Mucosa of stomach (tissue), 1 donor: ENCODE measurements around the gene HNMT.
"Not testable (repeated sequence)": the region's sequence is repeated elsewhere in the genome, so short reads cannot be mapped to it uniquely, and the experiment has no call there.

Experiments
- H3K27me3 ChIP-seq: one replicate; pipeline ENCODE4 v1.7.0; 2013; ENCODE audit warnings: mild to moderate bottlenecking, low read length; ENCODE audit not compliant: control insufficient read depth, insufficient read depth
- H3K36me3 ChIP-seq: one replicate; pipeline ENCODE4 v1.7.0; 2013; ENCODE audit warnings: low read length; ENCODE audit not compliant: control insufficient read depth, insufficient read depth
- H3K4me1 ChIP-seq: one replicate; pipeline ENCODE4 v1.7.0; 2013; ENCODE audit warnings: mild to moderate bottlenecking, low read length; ENCODE audit not compliant: control insufficient read depth, insufficient read depth
- H3K4me3 ChIP-seq: one replicate; pipeline ENCODE4 v1.7.0; 2013; ENCODE audit warnings: low read length
- H3K9ac ChIP-seq: one replicate; pipeline ENCODE4 v1.7.0; 2013; ENCODE audit warnings: mild to moderate bottlenecking, low read length, moderate library complexity
- H3K9me3 ChIP-seq: one replicate; pipeline ENCODE4 v1.7.0; 2013; ENCODE audit warnings: mild to moderate bottlenecking, low read length, moderate library complexity; ENCODE audit not compliant: control insufficient read depth
- donor health status: Pancreatic carcinoma.

Gene HNMT

DNA sequence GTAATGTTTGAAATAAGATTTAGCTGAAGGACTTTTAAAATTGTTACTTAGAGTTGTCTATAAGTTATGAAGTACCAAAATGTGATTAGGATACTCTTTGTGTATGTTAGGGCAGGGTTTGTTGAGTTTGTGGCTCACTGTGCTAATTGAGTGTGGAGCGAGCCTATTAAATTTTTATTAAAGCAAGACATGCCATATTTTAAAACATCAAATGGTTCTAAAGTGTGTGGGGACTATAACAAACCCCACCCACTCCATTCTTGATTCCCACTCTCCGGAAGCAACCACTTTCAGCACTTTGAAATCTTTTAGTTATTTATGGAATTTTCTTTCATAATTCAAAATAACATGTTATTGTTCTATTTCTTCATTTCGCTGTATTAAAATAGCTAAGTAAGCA lies 1.8 kb downstream of the HNMT start:
- H3K4me1 ChIP-seq = peaks cover 32% of the 10 kb centered on the region
- no peaks in the 10 kb centered on the region for H3K9me3 ChIP-seq
- H3K27me3 ChIP-seq = no peaks in the 10 kb centered on the region
- H3K4me3 ChIP-seq = peak overlapping the region; percentile 0
- no peaks in the 10 kb centered on the region for H3K36me3 ChIP-seq
- no peak overlapping the region for H3K9ac ChIP-seq

DNA sequence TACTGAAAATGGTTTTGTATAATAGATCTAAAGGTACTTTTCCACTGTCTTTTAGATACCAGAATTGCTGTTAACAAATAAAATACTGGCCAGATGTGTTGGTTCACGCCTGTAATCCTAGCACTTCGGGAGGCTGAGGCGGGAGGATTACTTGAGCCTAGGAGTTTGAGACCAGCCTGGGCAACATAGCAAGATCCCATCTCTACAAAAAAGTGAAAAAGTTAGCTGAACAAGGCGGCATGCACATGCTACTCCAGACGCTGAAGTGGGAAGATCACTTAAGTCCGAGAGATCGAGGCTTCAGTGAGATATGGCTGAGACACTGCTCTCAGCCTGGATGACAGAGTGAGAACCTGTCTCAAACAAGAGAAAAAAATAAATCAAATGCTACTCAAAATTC lies 2.8 kb downstream of the HNMT start:
- Histone ChIP-seq H3K36me3 (no peaks in the 10 kb centered on the region), H3K4me3 (no peak overlapping the region), H3K27me3 (no peaks in the 10 kb centered on the region), H3K4me1 (peaks cover 32% of the 10 kb centered on the region), H3K9ac (no peak overlapping the region), H3K9me3 (no peaks in the 10 kb centered on the region)

DNA sequence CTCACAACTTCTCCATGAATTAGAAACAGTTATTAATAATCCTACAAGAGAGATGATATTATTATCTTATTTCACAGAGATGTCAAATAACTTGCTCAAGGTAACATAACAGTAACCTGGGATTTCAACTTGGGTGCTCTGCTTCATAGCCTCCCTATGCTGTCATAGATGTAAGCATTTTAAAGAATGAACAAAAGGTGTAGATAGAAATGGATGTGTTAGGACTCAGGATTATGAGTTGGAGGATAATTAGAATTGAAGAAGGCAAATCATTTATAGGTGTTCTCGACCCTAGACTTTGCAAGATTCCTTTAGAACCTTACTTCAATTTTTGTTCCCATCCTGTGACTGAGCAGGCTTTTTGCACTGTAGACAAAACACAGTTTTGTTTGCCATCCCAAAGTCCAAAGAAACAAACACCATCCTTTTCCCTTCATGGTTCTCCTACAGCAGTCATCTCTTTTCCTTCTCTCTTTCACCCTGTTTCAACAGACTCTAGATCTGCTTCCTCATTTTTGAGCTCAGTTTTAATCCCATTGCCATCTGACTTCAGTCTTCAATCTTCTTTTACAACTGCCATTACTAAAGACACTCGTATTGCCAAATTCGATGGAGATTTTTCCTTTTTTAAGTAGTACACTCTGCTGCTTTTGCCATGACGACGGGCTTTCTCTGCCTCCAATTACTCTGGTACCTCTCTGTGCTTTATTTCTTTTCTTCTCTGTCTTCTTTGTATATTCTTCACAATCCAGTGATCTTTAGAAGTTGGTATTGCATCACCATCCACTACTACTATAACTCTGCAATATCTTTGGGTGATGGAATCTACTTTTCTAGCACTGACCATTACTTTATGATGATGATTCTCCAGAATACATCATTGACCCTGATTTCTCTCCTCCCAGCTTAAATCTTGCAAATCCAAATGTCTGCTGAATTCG lies 4.5 kb downstream of the HNMT start:
- H3K9ac ChIP-seq = no peak overlapping the region
- H3K4me3 ChIP-seq = no peak overlapping the region
- H3K27me3 ChIP-seq = no peaks in the 10 kb centered on the region
- H3K36me3 ChIP-seq = no peaks in the 10 kb centered on the region
- peaks cover 33% of the 10 kb centered on the region for H3K4me1 ChIP-seq
- no peaks in the 10 kb centered on the region for H3K9me3 ChIP-seq

DNA sequence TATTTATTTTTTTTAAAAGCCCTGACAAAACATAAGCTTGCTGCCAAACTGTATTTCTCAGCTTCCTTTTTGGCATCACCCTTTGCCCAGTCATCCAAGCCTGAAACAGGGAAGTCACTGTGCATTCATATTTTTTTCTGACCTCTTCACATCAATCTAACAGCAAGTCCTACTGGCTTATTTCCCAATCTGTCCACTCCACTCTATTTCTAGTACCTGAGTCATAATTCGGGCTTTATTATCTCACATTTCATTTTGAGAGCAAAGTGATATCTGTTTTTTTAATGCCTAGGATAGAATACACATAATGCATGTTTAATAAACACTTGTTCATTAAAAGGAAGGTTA lies 5.1 kb downstream of the HNMT start:
- Histone ChIP-seq H3K36me3 (no peaks in the 10 kb centered on the region), H3K4me1 (peaks cover 39% of the 10 kb centered on the region), H3K9me3 (no peaks in the 10 kb centered on the region), H3K9ac (no peak overlapping the region), H3K4me3 (no peak overlapping the region), H3K27me3 (no peaks in the 10 kb centered on the region)

DNA sequence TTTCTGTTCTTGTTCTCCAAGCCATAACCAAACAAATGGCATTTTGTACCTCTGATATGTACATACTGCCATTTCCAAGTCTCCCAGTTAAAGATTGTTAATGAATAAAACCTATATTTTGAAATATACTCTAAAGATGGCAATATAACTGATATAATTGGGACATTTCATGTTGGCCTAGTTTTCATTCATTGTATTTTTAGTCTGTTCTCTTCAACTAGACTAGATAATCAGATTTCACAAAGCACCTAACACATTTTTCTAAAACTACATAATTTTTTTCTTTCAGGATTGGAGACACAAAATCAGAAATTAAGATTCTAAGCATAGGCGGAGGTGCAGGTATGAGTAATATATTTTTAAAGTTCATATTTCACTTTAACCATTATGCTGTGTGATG lies 5.6 kb downstream of the HNMT start:
- H3K4me3 ChIP-seq = no peak overlapping the region
- peaks cover 43% of the 10 kb centered on the region for H3K4me1 ChIP-seq
- no peaks in the 10 kb centered on the region for H3K36me3 ChIP-seq
- no peaks in the 10 kb centered on the region for H3K9me3 ChIP-seq
- no peak overlapping the region for H3K9ac ChIP-seq
- H3K27me3 ChIP-seq = no peaks in the 10 kb centered on the region

DNA sequence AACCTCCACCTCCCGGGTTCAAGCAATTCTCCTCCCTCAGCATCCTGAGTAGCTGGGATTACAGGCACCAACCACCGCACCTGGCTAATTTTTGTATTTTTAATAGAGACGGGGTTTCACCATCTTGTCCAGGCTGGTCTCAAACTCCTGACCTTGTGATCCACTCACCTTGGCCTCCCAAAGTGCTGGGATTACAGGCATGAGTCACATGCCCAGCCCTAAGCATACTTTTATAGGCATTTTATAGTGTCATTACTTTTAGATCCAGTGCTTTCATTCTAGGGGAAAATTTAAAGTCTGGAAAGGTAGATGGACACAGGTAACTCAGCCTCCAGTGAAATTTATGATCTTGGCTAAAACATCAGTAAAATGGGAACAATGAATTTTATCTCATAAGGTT lies 7.0 kb downstream of the HNMT start:
- H3K9ac ChIP-seq, H3K4me3 ChIP-seq, H3K27me3 ChIP-seq, H3K36me3 ChIP-seq, H3K9me3 ChIP-seq: not testable (repeated sequence)
- peaks cover 54% of the 10 kb centered on the region for H3K4me1 ChIP-seq

DNA sequence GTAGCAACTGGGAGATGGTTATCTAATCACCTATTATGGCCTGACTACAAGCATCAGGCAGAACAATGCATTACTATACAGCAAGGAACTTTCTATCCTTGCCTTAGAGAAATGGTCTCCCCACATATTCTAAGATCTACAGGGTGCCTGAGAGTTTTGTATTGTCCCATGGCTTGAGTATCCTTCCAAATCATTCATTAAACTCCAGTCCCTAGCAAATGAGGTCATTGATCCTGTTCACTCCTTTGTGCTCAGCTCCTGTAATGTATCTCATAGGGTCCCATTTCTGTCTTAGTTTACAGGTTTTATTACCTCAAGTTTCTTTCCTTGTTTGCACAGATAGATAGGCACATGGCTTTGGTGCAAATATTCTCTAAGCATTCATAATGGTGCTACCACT lies 9.0 kb downstream of the HNMT start:
- no peaks in the 10 kb centered on the region for H3K9me3 ChIP-seq
- no peak overlapping the region for H3K4me3 ChIP-seq
- peaks cover 53% of the 10 kb centered on the region for H3K4me1 ChIP-seq
- no peaks in the 10 kb centered on the region for H3K27me3 ChIP-seq
- H3K36me3 ChIP-seq = no peaks in the 10 kb centered on the region
- H3K9ac ChIP-seq = no peak overlapping the region

DNA sequence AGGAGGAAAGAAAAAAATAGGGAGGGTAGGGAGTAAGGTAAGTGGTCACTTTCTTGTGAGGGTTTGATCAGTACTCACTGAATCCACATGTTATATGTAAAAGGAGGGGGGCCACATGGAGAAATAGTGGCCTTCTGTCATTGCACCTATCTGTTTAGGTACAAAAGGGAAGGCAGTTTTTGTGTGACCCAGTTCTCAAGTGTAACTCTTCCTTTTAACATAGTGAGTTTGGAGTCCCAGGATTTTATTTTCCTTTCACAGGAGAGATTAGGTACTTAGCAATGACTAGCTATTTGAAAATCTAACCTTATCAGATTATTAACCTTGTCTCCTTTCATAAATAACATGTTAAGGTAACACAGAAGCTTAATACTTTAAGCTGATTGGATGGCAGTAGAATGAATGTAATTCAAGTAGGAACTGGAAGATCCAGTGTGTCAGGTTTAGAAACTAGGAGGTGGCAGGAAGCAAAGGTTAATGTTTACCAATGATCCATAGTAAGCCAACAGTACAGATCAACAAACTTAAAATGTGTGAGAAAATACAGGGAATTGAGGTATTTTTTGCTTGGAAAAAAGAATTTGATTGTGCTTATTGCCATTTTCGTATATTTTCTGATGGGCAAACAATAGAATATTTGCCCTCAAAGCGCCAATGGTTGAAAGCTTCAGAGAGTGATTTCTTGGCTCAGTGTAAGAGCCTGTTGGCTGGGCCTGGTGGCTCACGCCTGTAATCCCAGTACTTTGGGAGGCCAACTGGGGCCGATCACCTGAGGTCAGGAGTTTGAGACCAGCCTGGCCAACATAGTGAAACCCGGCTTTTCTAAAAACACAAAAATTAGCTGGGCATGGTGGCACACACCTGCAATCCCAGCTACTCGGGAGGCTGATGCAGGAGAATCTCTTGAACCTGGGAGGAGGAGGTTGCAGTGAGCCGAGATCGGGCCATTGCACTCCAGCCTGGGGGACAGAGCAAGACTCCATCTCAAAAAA lies 11.3 kb downstream of the HNMT start:
- H3K9me3 ChIP-seq = no peaks in the 10 kb centered on the region
- no peak overlapping the region for H3K4me3 ChIP-seq
- H3K36me3 ChIP-seq = no peaks in the 10 kb centered on the region
- no peaks in the 10 kb centered on the region for H3K27me3 ChIP-seq
- peaks cover 32% of the 10 kb centered on the region for H3K4me1 ChIP-seq
- peak overlapping the region; percentile 18 for H3K9ac ChIP-seq

DNA sequence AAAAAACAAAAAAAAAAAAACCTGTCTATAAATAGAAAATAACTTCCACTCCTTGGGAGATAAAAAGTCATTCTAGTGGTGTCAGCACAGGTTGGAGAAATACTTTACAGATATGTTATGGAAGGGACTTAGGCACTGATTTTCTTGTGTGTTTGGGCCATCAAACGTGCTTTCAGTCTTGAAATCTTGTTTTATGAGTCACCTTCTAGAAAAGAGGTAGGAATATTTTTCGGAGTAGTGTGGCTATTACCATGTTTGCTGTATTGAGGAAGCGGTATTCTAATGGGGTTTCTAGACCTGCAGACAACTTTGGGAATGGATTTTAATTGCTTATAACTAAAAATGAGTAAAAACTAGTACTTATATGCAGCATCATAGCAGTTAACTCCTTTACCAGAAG lies 12.0 kb downstream of the HNMT start:
- H3K9me3 ChIP-seq = no peaks in the 10 kb centered on the region

DNA sequence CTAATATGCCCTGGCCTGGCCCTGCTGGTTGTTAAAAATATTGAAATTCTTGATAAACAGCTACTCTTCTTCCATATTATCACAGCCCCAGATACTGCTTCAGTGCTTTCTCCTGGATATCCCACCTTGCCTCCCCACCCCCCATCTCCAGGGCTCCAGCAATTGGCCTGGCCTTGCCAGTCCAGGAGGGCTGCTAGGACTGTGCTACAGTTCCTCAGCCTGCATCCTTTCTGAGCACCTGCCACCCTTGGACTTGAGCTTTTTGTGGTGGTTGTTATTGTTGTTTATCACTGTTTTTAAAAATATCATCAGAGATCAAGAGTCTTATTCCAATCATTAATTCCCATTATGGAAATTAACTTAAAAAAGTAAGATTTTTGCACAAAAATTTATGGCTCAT lies 13.5 kb downstream of the HNMT start:
- Histone ChIP-seq H3K4me3 (no peak overlapping the region), H3K27me3 (no peaks in the 10 kb centered on the region), H3K9me3 (no peaks in the 10 kb centered on the region), H3K4me1 (peaks cover 32% of the 10 kb centered on the region), H3K9ac (no peak overlapping the region), H3K36me3 (no peaks in the 10 kb centered on the region)

More for the DNA sequence above, 12.0 kb downstream of the HNMT start:
- Histone ChIP-seq H3K4me1 (peaks cover 32% of the 10 kb centered on the region), H3K36me3 (no peaks in the 10 kb centered on the region), H3K4me3 (no peak overlapping the region), H3K9ac (no peak overlapping the region), H3K27me3 (no peaks in the 10 kb centered on the region)

DNA sequence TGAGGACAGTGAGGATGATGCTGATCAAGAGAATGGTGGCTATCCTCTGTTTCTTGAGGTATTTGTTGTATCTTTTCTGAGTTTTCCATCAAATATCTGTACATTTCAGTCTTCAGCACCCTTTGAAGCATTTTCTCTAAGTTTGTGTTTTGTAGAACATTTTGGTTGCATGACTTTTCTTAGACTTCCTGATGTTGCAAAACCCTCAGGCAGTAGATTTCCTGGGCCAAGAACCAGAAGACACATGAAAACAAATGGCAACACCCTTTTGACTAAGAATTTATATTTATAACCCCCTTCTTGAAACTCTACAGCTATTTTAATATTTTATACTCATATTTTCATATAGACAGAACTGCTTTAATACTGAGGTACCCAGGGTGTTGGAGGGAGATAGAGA lies 16.2 kb downstream of the HNMT start:
- no peaks in the 10 kb centered on the region for H3K27me3 ChIP-seq
- H3K4me3 ChIP-seq = no peak overlapping the region
- no peaks in the 10 kb centered on the region for H3K9me3 ChIP-seq
- peaks cover 5% of the 10 kb centered on the region for H3K4me1 ChIP-seq
- no peaks in the 10 kb centered on the region for H3K36me3 ChIP-seq
- H3K9ac ChIP-seq = no peak overlapping the region

DNA sequence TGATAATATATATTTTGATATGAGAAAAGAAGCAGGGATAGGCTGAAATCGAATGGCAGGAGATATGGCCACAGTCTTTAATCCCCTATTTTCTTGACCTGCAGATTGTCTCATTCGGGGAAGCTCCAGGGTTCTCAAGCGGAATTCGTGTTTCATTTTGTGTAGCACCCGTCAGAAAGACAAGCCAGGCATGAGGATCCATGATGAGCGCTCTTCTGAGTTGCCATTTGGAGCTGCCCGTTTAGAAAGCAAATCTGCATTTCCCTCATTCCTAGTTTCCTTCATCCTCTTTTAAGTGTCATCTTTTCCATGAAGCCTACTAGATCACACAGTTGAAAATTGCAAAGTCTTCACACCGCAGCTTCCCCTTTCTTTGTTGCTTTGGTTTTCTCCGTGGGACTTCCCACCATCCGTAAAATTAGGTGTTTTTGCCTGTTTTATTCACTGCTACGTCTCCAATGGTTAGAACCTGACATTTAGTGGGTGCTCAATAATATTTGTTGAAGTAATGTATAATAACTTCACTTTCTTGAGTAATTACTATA lies 16.9 kb downstream of the HNMT start:
- Histone ChIP-seq H3K9me3 (no peaks in the 10 kb centered on the region), H3K4me1 (no peaks in the 10 kb centered on the region), H3K36me3 (no peaks in the 10 kb centered on the region), H3K4me3 (no peak overlapping the region), H3K27me3 (no peaks in the 10 kb centered on the region), H3K9ac (no peak overlapping the region)
